ENCODE results near the gene FUT4.
"Not testable (repeated sequence)": the region's sequence is repeated elsewhere in the genome, so short reads cannot be mapped to it uniquely, and the experiment has no call there.

FUT4 gene

GRCh38 chr11:94533696-94534630 is 9.8 kb upstream of the FUT4 start:
- DNase-seq, result no peak

DNA sequence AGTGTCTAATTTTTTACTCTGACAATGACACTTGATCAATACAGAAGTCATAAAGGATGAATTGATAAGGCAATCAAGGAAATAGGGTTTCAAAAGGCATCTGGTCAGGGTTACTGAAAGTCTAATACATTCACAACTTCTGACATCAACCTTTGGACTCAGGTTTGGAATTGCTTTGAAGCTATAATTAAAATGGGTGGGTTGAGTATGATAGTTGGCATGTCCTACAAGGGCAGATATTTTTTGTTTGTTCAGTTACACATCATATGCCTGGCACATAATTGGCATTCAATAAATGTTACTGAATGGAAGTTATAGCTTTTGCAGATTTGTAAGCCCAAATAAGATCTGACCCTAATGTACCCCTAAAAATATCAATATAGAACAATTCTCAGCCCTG is 7.3 kb upstream of the FUT4 start:
- no peak for DNase-seq

- DNase-seq, result no peak
Observed at GRCh38 chr11:94537031-94537600, 6.6 kb upstream of the FUT4 start.

DNA sequence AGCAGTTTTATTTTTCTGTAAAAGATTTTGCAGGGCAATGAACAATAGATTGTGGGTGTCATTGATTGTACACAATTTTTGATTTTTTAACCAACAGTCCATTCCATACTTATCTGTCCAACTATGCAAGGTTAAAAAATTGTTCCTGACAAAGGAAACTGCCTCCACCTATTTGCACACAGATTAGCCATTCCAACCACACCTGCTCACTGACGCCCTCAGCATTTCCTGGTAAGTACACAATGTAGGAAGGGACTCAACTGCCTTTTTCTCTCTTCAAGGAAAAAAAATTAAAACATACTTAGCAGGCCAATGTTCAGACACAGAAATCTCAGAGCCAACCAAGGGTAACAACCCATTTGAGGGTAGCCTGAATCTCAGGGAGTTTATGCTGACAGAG is 4.3 kb upstream of the FUT4 start:
- no peak for DNase-seq

DNA sequence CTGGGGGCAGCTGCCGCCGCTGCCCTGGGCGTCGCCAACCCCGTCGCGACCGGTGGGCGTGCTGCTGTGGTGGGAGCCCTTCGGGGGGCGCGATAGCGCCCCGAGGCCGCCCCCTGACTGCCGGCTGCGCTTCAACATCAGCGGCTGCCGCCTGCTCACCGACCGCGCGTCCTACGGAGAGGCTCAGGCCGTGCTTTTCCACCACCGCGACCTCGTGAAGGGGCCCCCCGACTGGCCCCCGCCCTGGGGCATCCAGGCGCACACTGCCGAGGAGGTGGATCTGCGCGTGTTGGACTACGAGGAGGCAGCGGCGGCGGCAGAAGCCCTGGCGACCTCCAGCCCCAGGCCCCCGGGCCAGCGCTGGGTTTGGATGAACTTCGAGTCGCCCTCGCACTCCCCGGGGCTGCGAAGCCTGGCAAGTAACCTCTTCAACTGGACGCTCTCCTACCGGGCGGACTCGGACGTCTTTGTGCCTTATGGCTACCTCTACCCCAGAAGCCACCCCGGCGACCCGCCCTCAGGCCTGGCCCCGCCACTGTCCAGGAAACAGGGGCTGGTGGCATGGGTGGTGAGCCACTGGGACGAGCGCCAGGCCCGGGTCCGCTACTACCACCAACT is 1.0 kb downstream of the FUT4 start:
- no peak for DNase-seq

GRCh38 chr11:94545264-94546161 is 1.8 kb downstream of the FUT4 start:
- no peak for DNase-seq

- DNase-seq, result no peak
Observed at GRCh38 chr11:94546162-94546470, 2.4 kb downstream of the FUT4 start.

GRCh38 chr11:94546886-94547285 is 3.2 kb downstream of the FUT4 start:
- no peak for DNase-seq

GRCh38 chr11:94549146-94549545 is 5.4 kb downstream of the FUT4 start:
- DNase-seq, result no peak

GRCh38 chr11:94550513-94550912 is 6.8 kb downstream of the FUT4 start:
- no peak for DNase-seq

GRCh38 chr11:94553938-94554337 is 10.2 kb downstream of the FUT4 start:
- peak; percentile 15 for DNase-seq

- not testable (repeated sequence) for DNase-seq
Observed at GRCh38 chr11:94555752-94556329, 12.1 kb downstream of the FUT4 start.

DNA sequence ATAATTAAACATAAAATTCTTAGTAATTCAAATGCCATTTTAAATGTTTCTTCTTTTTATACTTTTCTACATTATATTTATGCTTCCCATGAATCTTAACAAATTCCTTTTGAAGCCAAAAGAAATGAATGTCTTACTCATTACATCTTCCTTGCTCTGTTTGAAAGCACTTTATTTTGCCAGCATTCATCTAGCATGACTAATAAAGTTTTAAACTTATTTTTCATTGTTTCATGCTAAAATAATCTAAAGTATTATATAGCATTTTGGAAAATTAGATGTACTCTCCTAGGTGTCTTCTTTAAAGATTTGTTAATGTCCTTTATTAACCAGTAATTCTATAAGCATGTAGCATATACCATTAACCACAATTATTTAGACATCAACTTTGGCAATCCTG is 13.7 kb downstream of the FUT4 start:
- DNase-seq, result no peak

DNA sequence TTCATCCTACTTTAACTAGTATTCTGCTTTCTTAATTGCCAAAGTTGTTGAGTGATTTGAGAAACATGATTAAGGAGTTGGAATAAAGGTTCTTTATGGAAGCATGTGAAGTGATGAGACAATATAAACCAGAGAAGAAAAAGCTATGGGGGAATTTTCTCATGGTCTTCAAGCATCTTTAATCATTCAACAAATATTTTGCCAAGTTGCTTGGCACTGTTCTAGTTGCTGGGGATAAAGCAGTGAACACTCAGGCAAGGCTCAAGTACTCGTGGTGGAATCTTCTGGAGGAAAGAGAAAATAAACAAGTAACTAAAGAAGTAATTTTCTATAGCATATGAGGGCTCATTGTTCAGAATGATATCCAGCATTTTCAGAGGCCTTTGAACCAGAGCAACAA is 14.3 kb downstream of the FUT4 start:
- no peak for DNase-seq

DNA sequence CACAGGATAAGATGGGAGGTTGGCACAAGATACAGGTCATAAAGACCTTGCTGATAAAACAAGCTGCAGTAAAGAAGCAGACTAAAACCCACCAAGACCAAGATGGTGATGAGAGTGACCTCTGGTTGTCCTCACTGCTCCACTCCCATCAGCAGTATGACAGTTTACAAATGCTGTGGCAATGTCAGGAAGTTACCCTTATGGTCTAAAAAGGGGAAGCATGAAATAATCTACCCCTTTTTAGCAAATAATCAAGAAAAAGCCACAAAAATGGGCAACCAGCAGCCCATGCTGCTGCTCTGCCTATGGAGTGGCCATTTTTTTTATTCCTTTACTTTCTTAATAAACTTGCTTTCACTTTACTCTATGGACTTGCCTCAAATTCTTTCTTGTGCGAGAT is 14.7 kb downstream of the FUT4 start:
- DNase-seq, result no peak

- DNase-seq, result no peak
Observed at GRCh38 chr11:94558932-94559331, 15.2 kb downstream of the FUT4 start.

GRCh38 chr11:94559361-94559760 is 15.6 kb downstream of the FUT4 start:
- no peak for DNase-seq

DNA sequence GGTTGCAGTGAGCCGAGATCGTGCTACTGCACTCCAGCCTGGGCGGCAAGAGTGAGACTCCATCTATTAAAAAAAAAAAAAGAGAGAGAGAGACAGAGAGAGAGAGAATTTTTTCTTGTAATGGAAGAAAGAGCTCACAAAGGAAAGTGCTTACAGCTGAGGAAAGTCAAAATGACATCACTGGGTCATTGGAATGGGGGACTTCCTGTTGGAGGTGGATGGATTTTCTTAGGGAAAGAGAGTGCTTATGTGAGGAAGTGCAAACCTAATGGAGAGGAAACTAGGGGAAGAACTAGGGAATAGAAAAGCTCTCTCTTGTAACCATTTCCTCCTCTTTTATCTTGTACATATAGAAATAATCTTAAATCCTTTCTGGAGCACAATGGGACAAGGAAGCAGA is 17.1 kb downstream of the FUT4 start:
- no peak for DNase-seq

GRCh38 chr11:94563176-94563847 is 19.6 kb downstream of the FUT4 start:
- DNase-seq, result no peak

DNA sequence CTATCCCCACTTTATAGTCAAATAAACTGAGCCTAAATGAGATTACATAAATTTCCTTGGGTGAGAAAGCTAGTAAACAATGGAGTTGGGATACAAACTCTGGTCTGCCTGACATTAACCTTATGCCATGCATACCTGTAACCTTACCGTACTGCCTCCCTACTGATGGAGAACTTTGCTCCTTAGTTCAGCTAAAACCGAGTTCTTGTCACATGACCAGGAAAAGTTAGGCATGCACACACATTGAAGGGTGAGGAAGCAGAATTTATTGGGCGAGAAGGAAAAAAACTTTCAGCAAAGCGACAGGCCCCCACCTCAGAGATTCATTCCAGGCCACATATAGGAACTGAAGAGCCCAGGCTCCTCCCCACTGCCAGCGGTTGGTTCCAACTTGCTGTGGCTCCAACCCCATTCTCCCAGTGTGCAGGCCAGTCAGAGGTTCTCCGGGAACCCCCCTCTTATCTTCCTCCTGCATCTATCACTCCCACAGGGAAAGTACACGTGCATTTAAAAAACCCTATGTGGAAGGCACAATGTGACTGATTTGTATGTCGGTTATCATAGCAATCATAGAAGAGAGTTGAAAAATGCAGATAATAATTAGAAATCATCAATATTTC is 20.2 kb downstream of the FUT4 start:
- no peak for DNase-seq

DNA sequence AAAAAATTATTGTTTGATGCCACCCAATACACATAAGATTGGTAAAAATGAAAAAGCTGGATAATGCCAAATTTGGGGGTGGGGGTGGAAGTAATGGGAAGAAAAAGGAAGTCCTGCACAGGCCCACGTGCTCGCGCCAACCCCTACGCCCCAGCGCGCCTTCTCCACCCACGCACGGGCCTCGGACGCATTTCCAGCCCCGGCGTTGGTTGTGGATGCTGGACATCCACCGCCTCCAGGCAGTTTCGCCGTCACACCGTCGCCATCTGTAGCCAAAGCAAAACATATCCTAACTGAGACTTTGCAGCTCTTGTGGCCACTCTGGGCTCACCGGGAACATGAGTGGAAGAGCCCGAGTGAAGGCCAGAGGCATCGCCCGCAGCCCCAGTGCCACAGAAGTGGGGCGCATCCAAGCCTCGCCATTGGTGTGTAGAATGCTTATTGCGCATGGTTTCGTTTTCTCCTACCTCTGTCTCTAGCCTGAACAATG is 23.5 kb downstream of the FUT4 start, which contains the start of gene PIWIL4:
PIWIL4 (plus strand) TSS at position 188 of the 490 bp plus-strand sequence; CDS start at position 339, 151 bp downstream.
- DNase-seq, result no peak

Data from NCI-H1092 (cell line).